MCF 10A (cell line): Measurements from ENCODE around the gene ANO7. TPM values are rescaled to one million over a fixed set of nuclear protein-coding genes. Genes with fewer than 3 reads are reported as not detected.

Experiments
- BruUV-seq: library from RNA; stranded (reverse); fragments of 400-500 nt; replicated peaks from 2 replicates; lab custom pipeline; 2021; lab: Mats Ljungman, UMichigan
- CTCF ChIA-PET: fragments of 300-600 bp; sonication (Branson Sonifier 250); formaldehyde crosslinking; extraction: SDS; loops from one replicate; lab custom pipeline; 2021; ENCODE audit warnings: antibody characterized with exemption, inconsistent platforms; lab: Yijun Ruan, JAX
- POLR2A ChIA-PET: fragments of 300-600, 350-650 bp; sonication (Branson Sonifier 250); formaldehyde crosslinking; extraction: SDS; loops from one replicate; lab custom pipeline; 2020; ENCODE audit warnings: antibody characterized with exemption, inconsistent platforms; lab: Yijun Ruan, JAX
- DNase-seq: peaks from one replicate; pipeline ENCODE4 v3.0.0-alpha.2; 2018; ENCODE audit not compliant: unreplicated experiment
- H3K27ac Mint-ChIP-seq: one replicate; pipeline ENCODE4 v1.8.0; 2022; ENCODE audit warnings: mild to moderate bottlenecking, low read depth, mixed read lengths; ENCODE audit not compliant: unreplicated experiment
- H3K27me3 Mint-ChIP-seq: one replicate; pipeline ENCODE4 v1.8.0; 2022; ENCODE audit warnings: mixed read lengths; ENCODE audit not compliant: insufficient read depth, unreplicated experiment
- H3K36me3 Mint-ChIP-seq: one replicate; pipeline ENCODE4 v1.8.0; 2022; ENCODE audit warnings: mild to moderate bottlenecking, moderate library complexity, mixed read lengths; ENCODE audit not compliant: insufficient read depth, unreplicated experiment
- H3K4me1 Mint-ChIP-seq: one replicate; pipeline ENCODE4 v1.8.0; 2022; ENCODE audit warnings: mixed read lengths; ENCODE audit not compliant: insufficient read depth, unreplicated experiment
- H3K4me3 Mint-ChIP-seq: one replicate; pipeline ENCODE4 v1.8.0; 2022; ENCODE audit warnings: mild to moderate bottlenecking, moderate library complexity, mixed read lengths; ENCODE audit not compliant: unreplicated experiment
- H3K9me3 Mint-ChIP-seq: one replicate; pipeline ENCODE4 v1.8.0; 2022; ENCODE audit warnings: mixed read lengths; ENCODE audit not compliant: unreplicated experiment
- CTCF ChIP-seq: fragments of 200-600 bp; IDR thresholded peaks from one replicate; pipeline ENCODE4 v1.8.0; 2022; ENCODE audit warnings: antibody characterized with exemption, mild to moderate bottlenecking; ENCODE audit not compliant: unreplicated experiment
- intact Hi-C: fragments of 100-400 bp; cut with micrococcal nuclease; formaldehyde crosslinking; loops from 2 replicates; pipeline ENCODE4 v1.14.1; 2022
- total RNA-seq: library from RNA; stranded (reverse); gene quantifications from 2 replicates; pipeline ENCODE4 v1.2.3, GENCODE V29; 2022

ANO7 gene
- total RNA-seq, 1 experiment from 2014 or later, result 0.14 TPM

- Mint-ChIP-seq H3K9me3 (no peaks in the 10 kb centered on the region), H3K4me1 (no peaks in the 10 kb centered on the region), H3K27me3 (no peaks in the 10 kb centered on the region), H3K27ac (no peak overlapping the region), H3K4me3 (no peak overlapping the region), H3K36me3 (peaks cover 8% of the 10 kb centered on the region)
- intact Hi-C loops, result no loop called here
- no TSS peak for BruUV-seq
- CTCF ChIA-PET, result interaction anchor here (0.6 kb wide), 2 partner anchors 35 to 160 kb away, joined by 3 read pairs; no protein-coding TSS in a partner anchor
- POLR2A ChIA-PET, result interaction anchor here (0.6 to 1.3 kb wide), 2 partner anchors 8 to 9 kb away, joined by 3 to 4 read pairs; partner anchors contain the start of gene PASK
- DNase-seq, result no peak
- TF ChIP-seq CTCF, result no peak
These were observed 47.2 kb upstream of the ANO7 start for GRCh38 chr2:241141214-241141770.

GRCh38 chr2:241142063-241142462 is 46.4 kb upstream of the ANO7 start:
- CTCF ChIA-PET, result interaction anchor here (0.6 kb wide), 1 partner anchor 31 kb away, joined by 4 read pairs; no protein-coding TSS in a partner anchor
- H3K4me3 Mint-ChIP-seq, result no peak overlapping the region
- no peak for TF ChIP-seq CTCF
- BruUV-seq, result no TSS peak
- peaks cover 7% of the 10 kb centered on the region for H3K36me3 Mint-ChIP-seq
- H3K27me3 Mint-ChIP-seq, result no peaks in the 10 kb centered on the region
- H3K9me3 Mint-ChIP-seq, result no peaks in the 10 kb centered on the region
- peak overlapping the region; percentile 6 for H3K27ac Mint-ChIP-seq
- POLR2A ChIA-PET, result no interaction called here
- no peaks in the 10 kb centered on the region for H3K4me1 Mint-ChIP-seq
- DNase-seq, result no peak
- intact Hi-C loops, result no loop called here

GRCh38 chr2:241142593-241142992 is 45.9 kb upstream of the ANO7 start:
- Mint-ChIP-seq H3K4me3 (no peak overlapping the region), H3K4me1 (no peaks in the 10 kb centered on the region), H3K27me3 (no peaks in the 10 kb centered on the region), H3K36me3 (peaks cover 7% of the 10 kb centered on the region), H3K27ac (peak overlapping the region; percentile 6), H3K9me3 (no peaks in the 10 kb centered on the region)
- ChIA-PET CTCF (interaction anchor here (0.6 kb wide), 2 partner anchors 31 to 245 kb away, joined by 4 to 5 read pairs; no protein-coding TSS in a partner anchor), POLR2A (no interaction called here)
- intact Hi-C loops, result no loop called here
- BruUV-seq, result no TSS peak
- no peak for DNase-seq
- no peak for TF ChIP-seq CTCF

- Mint-ChIP-seq H3K4me3 (no peak overlapping the region), H3K4me1 (peaks cover 15% of the 10 kb centered on the region), H3K36me3 (peaks cover 7% of the 10 kb centered on the region), H3K9me3 (no peaks in the 10 kb centered on the region), H3K27ac (no peak overlapping the region), H3K27me3 (no peaks in the 10 kb centered on the region)
- ChIA-PET CTCF (no interaction called here), POLR2A (no interaction called here)
- intact Hi-C loops, result loop anchor here (5.0 kb wide), 1 partner anchor 294 kb away; no protein-coding TSS in a partner anchor
- DNase-seq, result no peak
- BruUV-seq, result no TSS peak
- no peak for TF ChIP-seq CTCF
These were observed 42.2 kb upstream of the ANO7 start for GRCh38 chr2:241146286-241146685.
